ENCODE data around the gene TTF2.
"Not testable (repeated sequence)": the region's sequence is repeated elsewhere in the genome, so short reads cannot be mapped to it uniquely, and the experiment has no call there.

The TTF2 gene

GRCh38 chr1:117094841-117095604 is 34.9 kb downstream of the TTF2 start:
- DNase-seq, result no peak

GRCh38 chr1:117096951-117097408 is 36.9 kb downstream of the TTF2 start:
- DNase-seq, result no peak

- DNase-seq, result no peak
Measured at GRCh38 chr1:117097443-117097842, 37.3 kb downstream of the TTF2 start.

DNA sequence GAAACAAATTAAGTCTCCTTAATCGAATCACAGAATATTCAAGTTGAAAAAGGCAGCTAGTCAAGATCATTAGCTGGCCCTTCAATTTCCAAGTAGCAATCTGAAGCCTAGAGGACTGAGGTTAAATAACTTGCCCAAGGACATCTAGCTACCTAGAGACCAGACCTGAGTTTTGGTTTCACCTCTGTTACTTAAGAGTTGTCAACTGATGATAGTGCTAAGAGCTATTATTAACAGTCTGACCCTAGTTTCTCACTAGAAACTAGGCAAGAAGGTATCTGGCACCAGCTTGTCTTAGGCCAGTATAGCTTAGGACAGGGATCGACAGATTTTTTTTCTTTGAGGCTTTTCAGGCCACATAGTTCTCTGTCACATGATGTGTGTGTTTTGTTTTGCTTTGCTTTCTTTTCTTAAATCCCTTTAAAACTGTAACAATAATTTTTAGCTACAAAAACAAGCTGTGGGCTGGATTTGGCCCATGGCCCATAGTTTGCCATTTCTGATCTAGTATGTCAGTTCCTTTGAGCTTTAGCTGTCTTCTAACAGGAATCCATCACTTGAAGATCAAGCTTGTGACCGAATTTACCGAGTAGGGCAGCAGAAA is 38.3 kb downstream of the TTF2 start:
- no peak for DNase-seq

DNA sequence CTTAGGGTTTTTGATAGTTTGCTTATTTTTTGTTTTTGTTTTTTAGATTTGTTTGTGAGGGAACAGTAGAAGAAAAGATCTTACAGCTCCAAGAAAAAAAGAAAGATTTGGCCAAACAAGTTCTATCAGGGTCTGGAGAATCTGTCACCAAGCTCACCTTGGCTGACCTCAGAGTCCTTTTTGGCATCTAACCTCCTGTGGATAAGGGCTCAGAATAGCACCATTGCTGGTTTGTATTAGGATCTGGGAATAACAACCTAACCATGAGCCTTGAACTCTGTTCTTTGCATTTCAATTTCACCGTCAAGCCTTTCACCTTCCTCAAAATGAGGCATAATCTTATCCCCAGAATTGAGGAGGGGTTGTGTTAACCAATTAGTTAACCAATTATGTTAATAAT is 41.2 kb downstream of the TTF2 start:
- DNase-seq, result no peak

- not testable (repeated sequence) for DNase-seq
Measured at GRCh38 chr1:117101858-117102257, 41.7 kb downstream of the TTF2 start.

GRCh38 chr1:117104986-117105385 is 44.9 kb downstream of the TTF2 start:
- no peak for DNase-seq

DNA sequence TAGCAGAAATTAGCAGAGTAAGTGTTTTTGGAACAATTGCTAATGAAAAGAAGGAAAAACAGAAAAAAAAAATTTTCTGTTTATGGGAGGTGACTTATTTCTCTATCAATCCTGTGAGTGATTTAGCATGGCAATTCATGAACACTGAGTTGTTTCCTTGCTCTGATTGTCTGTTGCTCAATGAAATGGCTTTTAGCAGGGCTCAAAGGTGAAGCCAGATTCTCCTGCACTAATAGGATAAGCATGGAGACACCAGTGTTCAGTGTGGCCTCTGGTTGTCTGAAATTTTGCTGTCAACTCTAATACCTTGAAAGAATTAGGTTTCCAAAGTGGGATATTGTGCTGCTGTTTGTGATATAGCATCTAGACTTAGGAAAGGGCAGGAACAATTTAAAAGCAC is 45.6 kb downstream of the TTF2 start:
- DNase-seq, result no peak

DNA sequence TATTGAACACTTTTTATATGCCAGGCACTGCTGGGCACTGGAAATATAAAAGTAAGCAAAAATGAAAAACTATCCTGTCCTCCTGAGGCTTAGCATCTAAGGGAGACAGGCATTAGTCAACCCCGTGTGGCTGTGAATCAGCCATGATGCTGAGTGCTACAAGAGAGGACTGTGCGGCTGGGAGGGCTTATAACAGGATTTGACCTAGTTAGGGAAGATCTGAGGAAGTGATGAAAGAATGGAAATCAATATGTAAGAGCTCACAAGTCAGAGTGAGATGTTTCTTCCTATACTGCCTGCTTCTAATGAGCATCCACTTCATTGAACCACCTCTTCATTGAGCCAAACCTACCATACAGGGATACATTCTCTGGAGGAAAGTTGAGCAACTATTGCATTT is 46.4 kb downstream of the TTF2 start:
- DNase-seq, result no peak

DNA sequence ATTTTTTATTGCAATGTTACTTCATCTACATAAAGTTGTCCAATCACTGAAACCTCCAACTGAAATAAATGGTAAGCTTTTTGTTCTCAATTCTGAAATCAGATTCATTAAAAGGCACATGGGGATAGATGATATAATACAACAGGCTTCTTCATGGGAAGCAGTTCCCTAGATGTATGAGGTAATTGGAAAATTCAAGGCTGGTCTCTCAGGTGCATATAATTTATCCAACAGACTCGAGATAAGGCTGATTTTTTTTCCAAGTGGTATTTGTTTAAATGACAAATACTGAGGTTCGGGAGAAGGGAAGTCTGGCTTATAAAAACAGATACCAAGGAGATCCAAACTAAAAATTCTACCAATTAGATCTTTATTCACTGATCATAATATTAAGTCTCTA is 47.2 kb downstream of the TTF2 start:
- DNase-seq, result no peak

- no peak for DNase-seq
Measured at GRCh38 chr1:117110774-117111173, 50.6 kb downstream of the TTF2 start.

DNA sequence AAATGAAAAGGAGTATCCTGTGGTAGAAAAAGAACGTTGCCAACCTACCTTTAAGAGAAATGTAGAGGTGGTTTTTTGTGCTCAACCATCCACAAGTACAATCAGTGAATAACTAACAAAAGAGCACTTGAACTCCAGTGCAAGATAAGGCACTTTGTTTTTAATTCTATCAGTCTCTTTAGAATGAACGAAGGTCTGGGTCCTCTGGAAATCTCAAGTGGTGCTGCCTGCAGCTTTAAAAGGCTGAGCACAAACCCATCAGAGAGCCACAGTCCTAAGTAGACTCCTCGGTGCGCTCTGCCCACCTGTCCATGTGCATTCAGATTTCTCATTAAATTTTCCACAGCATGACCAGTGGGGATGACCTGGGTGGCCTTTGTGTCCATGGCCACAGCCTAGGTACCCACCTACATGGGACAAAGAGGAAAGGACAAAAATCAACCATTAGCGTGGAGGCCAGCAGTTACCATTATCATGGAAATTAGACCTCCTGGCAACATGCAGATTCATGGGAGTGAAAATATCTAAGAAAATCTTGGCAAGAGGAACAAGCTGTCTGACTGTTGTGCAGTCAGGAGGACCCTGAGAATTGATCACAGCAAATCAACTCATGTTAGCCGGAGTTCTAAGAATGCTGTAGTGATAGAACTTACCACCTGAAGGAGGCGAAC is 52.1 kb downstream of the TTF2 start:
- no peak for DNase-seq

DNA sequence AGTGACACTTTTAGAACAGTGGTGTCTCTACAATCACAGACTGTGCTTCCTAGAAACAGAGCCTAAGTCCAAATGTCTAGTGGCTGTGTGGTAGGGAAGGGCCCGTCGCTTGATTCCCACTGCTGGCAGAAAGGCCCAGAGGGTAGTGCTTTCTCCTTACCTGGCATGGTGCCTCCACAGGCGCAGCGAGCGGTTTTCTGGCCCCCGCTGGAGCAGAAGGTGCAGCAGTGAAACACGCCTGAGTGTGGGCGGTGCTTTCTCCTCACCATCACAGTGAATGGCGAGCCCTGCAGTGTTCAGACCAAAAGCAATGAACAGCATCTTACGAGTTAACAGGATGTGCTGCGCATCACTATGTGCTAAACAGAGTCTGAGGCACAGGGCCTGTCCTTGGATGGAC is 53.1 kb downstream of the TTF2 start:
- DNase-seq, result no peak

GRCh38 chr1:117114877-117115276 is 54.8 kb downstream of the TTF2 start:
- DNase-seq, result no peak

DNA sequence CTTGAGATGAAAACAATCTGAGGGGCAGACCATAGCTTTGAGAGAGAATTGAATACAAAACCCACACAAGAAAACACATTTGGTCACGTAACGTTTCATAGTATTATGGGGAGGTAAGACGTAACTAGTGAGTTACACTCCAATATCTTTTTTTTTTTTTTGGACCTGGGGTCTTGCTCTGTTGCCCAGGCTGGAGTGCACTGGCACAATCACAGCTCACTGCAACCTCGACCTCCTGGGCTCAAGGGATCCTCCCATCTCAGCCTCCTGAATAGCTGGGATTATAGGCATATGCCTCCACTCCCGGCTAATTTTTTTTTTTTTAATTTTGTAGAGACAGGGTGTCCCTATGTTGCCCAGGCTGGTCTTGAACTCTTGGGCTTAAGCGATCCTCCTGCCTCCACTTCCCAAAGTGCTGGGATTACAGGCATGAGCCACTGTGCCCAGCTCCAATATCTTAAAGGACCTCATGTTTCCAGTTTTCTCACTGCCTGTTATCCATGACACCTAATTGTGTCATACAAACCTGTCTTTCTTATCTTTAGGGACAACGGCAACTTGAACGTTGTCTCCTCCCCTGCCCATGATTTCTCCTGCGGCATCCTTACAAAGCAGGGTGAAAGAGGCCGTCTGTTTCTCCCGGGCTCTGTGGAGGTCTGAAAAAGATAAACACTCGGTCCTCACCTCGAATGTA is 56.1 kb downstream of the TTF2 start:
- no peak for DNase-seq

GRCh38 chr1:117116784-117117130 is 56.6 kb downstream of the TTF2 start:
- no peak for DNase-seq

GRCh38 chr1:117117697-117118096 is 57.6 kb downstream of the TTF2 start:
- no peak for DNase-seq

DNA sequence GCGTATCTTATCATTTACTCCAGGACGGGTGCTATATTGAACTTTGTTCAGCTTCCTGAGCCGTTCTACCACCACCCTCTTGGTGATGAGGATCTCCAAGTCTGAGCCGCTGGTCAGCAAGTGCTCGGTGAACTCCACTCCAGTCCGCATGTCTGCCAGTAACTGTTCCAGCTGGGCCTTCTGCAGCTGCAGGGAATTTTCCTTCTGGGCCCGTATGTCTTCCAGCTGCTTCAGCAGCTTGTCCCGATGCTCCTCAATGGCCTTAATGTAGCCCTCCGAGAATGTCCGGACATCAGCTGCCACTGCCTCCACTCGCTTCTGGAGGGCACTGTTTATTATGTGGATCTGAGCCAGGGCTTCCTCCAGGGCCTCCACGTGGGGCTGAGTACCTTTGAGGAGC is 58.0 kb downstream of the TTF2 start:
- DNase-seq, result no peak

GRCh38 chr1:117119144-117119543 is 59.0 kb downstream of the TTF2 start:
- not testable (repeated sequence) for DNase-seq

- no peak for DNase-seq
Measured at GRCh38 chr1:117120774-117121588, 60.9 kb downstream of the TTF2 start.

GRCh38 chr1:117121589-117122329 is 61.6 kb downstream of the TTF2 start, which contains the start of gene TRIM45:
TRIM45 (minus strand) TSS chr1:117121749; CDS start chr1:117121201, 548 bp downstream.
- peak; percentile 95 for DNase-seq
